IMR-90 (cell line): ENCODE measurements around the gene PPP3CA.

Experiments used
- BHLHE40 ChIP-seq: fragments of 150-350 bp; IDR thresholded peaks from 2 replicates; pipeline ENCODE4 v1.6.1; 2016; ENCODE audit warnings: mild to moderate bottlenecking, low read depth, low read length
- CEBPB ChIP-seq: IDR thresholded peaks from 2 replicates; pipeline ENCODE4 v1.6.1; 2012; ENCODE audit warnings: low read depth, low read length, improper control_type of control experiment
- CTCF ChIP-seq: conservative IDR thresholded peaks from 2 replicates; pipeline ENCODE4 v1.5.1; 2012; ENCODE audit warnings: mild to moderate bottlenecking, low read depth, low read length, improper control_type of control experiment
- MAZ ChIP-seq: IDR thresholded peaks from 2 replicates; pipeline ENCODE4 v1.6.1; 2012; ENCODE audit warnings: low read depth, mild to moderate bottlenecking, low read length, improper control_type of control experiment, moderate library complexity, borderline replicate concordance
- POLR2A ChIP-seq: IDR thresholded peaks from 2 replicates; pipeline ENCODE4 v1.6.1; 2012; ENCODE audit warnings: mild to moderate bottlenecking, low read depth, low read length
- RAD21 ChIP-seq: IDR thresholded peaks from 2 replicates; pipeline ENCODE4 v1.6.1; 2012; ENCODE audit warnings: low read length, improper control_type of control experiment
- RCOR1 ChIP-seq: IDR thresholded peaks from 2 replicates; pipeline ENCODE4 v1.6.1; 2012; ENCODE audit warnings: mild to moderate bottlenecking, low read length, improper control_type of control experiment; ENCODE audit not compliant: insufficient replicate concordance
- SMC3 ChIP-seq: fragments of 150-350 bp; IDR thresholded peaks from 2 replicates; pipeline ENCODE4 v1.6.1; 2016; ENCODE audit warnings: low read depth, mild to moderate bottlenecking, antibody characterized with exemption, low read length, moderate library complexity
- TF ChIP-seq, protein P1 (sequence below): fragments of 150-350 bp; IDR thresholded peaks from 2 replicates; pipeline ENCODE4 v1.6.1; 2017; ENCODE audit warnings: mild to moderate bottlenecking, antibody characterized with exemption, low read length, low read depth

GRCh38 chr4:101020956-101021355 is 326.4 kb downstream of the PPP3CA start:
- TF ChIP-seq BHLHE40 (no peak), RAD21 (no peak), CTCF (no peak), POLR2A (no peak), MAZ (no peak), SMC3 (no peak), CEBPB (no peak), RCOR1 (no peak)
- TF ChIP-seq, protein P1, sequence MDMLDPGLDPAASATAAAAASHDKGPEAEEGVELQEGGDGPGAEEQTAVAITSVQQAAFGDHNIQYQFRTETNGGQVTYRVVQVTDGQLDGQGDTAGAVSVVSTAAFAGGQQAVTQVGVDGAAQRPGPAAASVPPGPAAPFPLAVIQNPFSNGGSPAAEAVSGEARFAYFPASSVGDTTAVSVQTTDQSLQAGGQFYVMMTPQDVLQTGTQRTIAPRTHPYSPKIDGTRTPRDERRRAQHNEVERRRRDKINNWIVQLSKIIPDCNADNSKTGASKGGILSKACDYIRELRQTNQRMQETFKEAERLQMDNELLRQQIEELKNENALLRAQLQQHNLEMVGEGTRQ: no peak
